SK-N-SH (cell line): Measurements from ENCODE around the gene PHF21B. TPM values are rescaled to one million over a fixed set of nuclear protein-coding genes. Genes with fewer than 3 reads are reported as not detected.

Experiments
- CTCF ChIA-PET: fragments of 300-600, 350-600 bp; formaldehyde crosslinking; extraction: SDS; loops from one replicate; lab custom pipeline; 2021; lab: Yijun Ruan, JAX
- POLR2A ChIA-PET: fragments of 350-600 bp; sonication (Branson Sonifier 250); formaldehyde crosslinking; extraction: SDS; loops from one replicate; lab custom pipeline; 2020; ENCODE audit warnings: antibody characterized with exemption, inconsistent platforms; lab: Yijun Ruan, JAX
- DNase-seq: peaks from one replicate; pipeline ENCODE4 v3.0.0; 2012
- H2AFZ ChIP-seq: fragments of 200-600 bp; sonication (generic); 2 replicates; pipeline ENCODE4 v1.8.1; 2016; ENCODE audit warnings: antibody characterized with exemption, mild to moderate bottlenecking, low read depth
- H3F3A ChIP-seq: fragments of 200-600 bp; sonication (generic); replicated peaks from 2 replicates; pipeline ENCODE3; 2016; ENCODE audit warnings: antibody characterized with exemption, mild to moderate bottlenecking; ENCODE audit not compliant: insufficient read depth
- H3K27ac ChIP-seq, 2 experiments: fragments of 200-500 bp in 1 of 2; fragments of 200-600 bp in 1 of 2; sonication (Bioruptor generic) in 1 of 2; sonication (generic), shearing (Covaris generic) in 1 of 2; 2 replicates each; pipeline versions ENCODE4 v1.5.1 to v1.6.1; 2014 to 2016; ENCODE audit warnings: low read depth in 2 of 2, inconsistent platforms in 1 of 2, low read length in 1 of 2, mild to moderate bottlenecking in 1 of 2, mixed read lengths in 1 of 2
- H3K27me3 ChIP-seq: fragments of 200-600 bp; sonication (generic), shearing (Covaris generic); 2 replicates; pipeline ENCODE4 v1.6.1; 2016; ENCODE audit warnings: mixed run types; ENCODE audit not compliant: insufficient read depth
- H3K36me3 ChIP-seq, 2 experiments: fragments of 200-500 bp in 1 of 2; fragments of 200-600 bp in 1 of 2; sonication (Bioruptor generic) in 1 of 2; sonication (generic) in 1 of 2; replicated peaks in 1 of 2; 2 replicates each; pipeline versions ENCODE3 to v1.5.1; 2014 to 2016; ENCODE audit warnings: low read length in 1 of 2, mild to moderate bottlenecking in 1 of 2; ENCODE audit not compliant: insufficient read depth in 2 of 2, control insufficient read depth in 1 of 2
- H3K4me1 ChIP-seq, 2 experiments: fragments of 200-500 bp in 1 of 2; fragments of 200-600 bp in 1 of 2; sonication (Bioruptor generic) in 1 of 2; sonication (generic), shearing (Covaris generic) in 1 of 2; 2 replicates each; pipeline versions ENCODE4 v1.5.1 to v1.6.1; 2014 to 2016; ENCODE audit warnings: low read depth in 1 of 2, low read length in 1 of 2, mixed run types in 1 of 2; ENCODE audit not compliant: insufficient read depth in 2 of 2, control insufficient read depth in 1 of 2
- H3K4me2 ChIP-seq: fragments of 200-600 bp; sonication (generic), shearing (Covaris generic); 2 replicates; pipeline ENCODE4 v1.6.1; 2017; ENCODE audit warnings: mixed run types
- H3K4me3 ChIP-seq, 2 experiments: fragments of 200-500 bp in 1 of 2; fragments of 200-600 bp in 1 of 2; sonication (Bioruptor generic) in 1 of 2; sonication (generic), shearing (Covaris generic) in 1 of 2; 2 replicates each; pipeline versions ENCODE4 v1.5.1 to v1.8.1; 2014 to 2016; ENCODE audit warnings: low read depth in 2 of 2, inconsistent platforms in 1 of 2, low read length in 1 of 2, mild to moderate bottlenecking in 1 of 2, mixed read lengths in 1 of 2, moderate library complexity in 1 of 2
- H3K79me2 ChIP-seq: fragments of 200-600 bp; sonication (generic); 2 replicates; pipeline ENCODE4 v1.8.1; 2017; ENCODE audit warnings: mild to moderate bottlenecking; ENCODE audit not compliant: insufficient read depth
- H3K9ac ChIP-seq: fragments of 200-600 bp; sonication (generic); 2 replicates; pipeline ENCODE4 v1.6.1; 2017; ENCODE audit warnings: mixed run types
- H3K9me2 ChIP-seq: fragments of 200-600 bp; sonication (generic); 2 replicates; pipeline ENCODE4 v1.6.1; 2017; ENCODE audit warnings: mixed run types
- H3K9me3 ChIP-seq: fragments of 200-600 bp; sonication (generic); 2 replicates; pipeline ENCODE4 v1.6.1; 2017; ENCODE audit warnings: mixed run types, mild to moderate bottlenecking, moderate library complexity
- H4K20me1 ChIP-seq: fragments of 200-600 bp; sonication (generic); 2 replicates; pipeline ENCODE4 v1.6.1; 2017; ENCODE audit warnings: mild to moderate bottlenecking, mixed run types; ENCODE audit not compliant: insufficient read depth
- ELF1 ChIP-seq: IDR thresholded peaks from 2 replicates; pipeline ENCODE4 v1.4.0; 2012
- EP300 ChIP-seq, 2 experiments: IDR thresholded peaks; 2 replicates each; pipeline versions ENCODE4 v1.4.0 to v1.6.1; 2012; ENCODE audit warnings: borderline replicate concordance in 1 of 2, low read depth in 1 of 2, low read length in 1 of 2
- EZH2phosphoT487 ChIP-seq: fragments of 200-600 bp; sonication (generic); IDR thresholded peaks from 2 replicates; pipeline ENCODE4 v1.6.1; 2017; ENCODE audit warnings: low read depth, mixed run types, mild to moderate bottlenecking, antibody characterized with exemption, moderate library complexity, borderline replicate concordance
- FOXM1 ChIP-seq: IDR thresholded peaks from 2 replicates; pipeline ENCODE4 v1.4.0; 2012; ENCODE audit warnings: low read depth, mild to moderate bottlenecking
- MEF2A ChIP-seq: IDR thresholded peaks from 2 replicates; pipeline ENCODE4 v1.4.0; 2012; ENCODE audit warnings: low read depth, borderline replicate concordance
- MXI1 ChIP-seq: IDR thresholded peaks from 2 replicates; pipeline ENCODE4 v1.6.1; 2012; ENCODE audit warnings: mild to moderate bottlenecking, low read depth, low read length, improper control_type of control experiment
- NRF1 ChIP-seq: IDR thresholded peaks from 2 replicates; pipeline ENCODE4 v1.6.1; 2012; ENCODE audit warnings: low read depth, mild to moderate bottlenecking, low read length
- POLR2AphosphoS5 ChIP-seq: IDR thresholded peaks from 2 replicates; pipeline ENCODE4 v1.6.1; 2012; ENCODE audit warnings: low read depth, low read length
- RFX5 ChIP-seq: IDR thresholded peaks from 2 replicates; pipeline ENCODE4 v1.6.1; 2012; ENCODE audit warnings: mild to moderate bottlenecking, improper control_type of control experiment, low read length
- SIN3A ChIP-seq: IDR thresholded peaks from 2 replicates; pipeline ENCODE4 v1.6.1; 2012; ENCODE audit warnings: low read depth, mild to moderate bottlenecking, low read length, moderate library complexity, borderline replicate concordance
- SMC3 ChIP-seq: IDR thresholded peaks from 2 replicates; pipeline ENCODE4 v1.6.1; 2012; ENCODE audit warnings: low read depth, low read length, improper control_type of control experiment
- TAF1 ChIP-seq: IDR thresholded peaks from 2 replicates; pipeline ENCODE4 v1.6.1; 2012; ENCODE audit warnings: low read depth, mild to moderate bottlenecking, low read length, moderate library complexity, borderline replicate concordance
- TCF12 ChIP-seq: IDR thresholded peaks from 2 replicates; pipeline ENCODE4 v1.4.0; 2012
- WGBS: methylation state at CpG from one replicate; pipeline ENCODE4 v1.1.6; 2017; ENCODE audit warnings: low lambda C conversion rate; 5-methylcytosine and 5-hydroxymethylcytosine counted together
- polyA plus RNA-seq, 3 experiments: library from polyadenylated mRNA; depleted of rRNA; stranded (reverse); fragments of >200 nt; gene quantifications; 2 replicates each; pipeline ENCODE4 v1.2.3, GENCODE V29; 2012
- TF ChIP-seq, protein P1 (sequence below): IDR thresholded peaks from 2 replicates; pipeline ENCODE4; 2012
- TF ChIP-seq, protein P2 (sequence below): fragments of 150-350 bp; IDR thresholded peaks from 2 replicates; pipeline ENCODE4 v1.6.1; 2016; ENCODE audit warnings: mild to moderate bottlenecking, low read depth, low read length
- TF ChIP-seq, protein P3 (sequence below): fragments of 150-350 bp; IDR thresholded peaks from 2 replicates; pipeline ENCODE4 v1.6.1; 2017; ENCODE audit warnings: antibody characterized with exemption, low read length, low read depth, borderline replicate concordance

Gene PHF21B
- polyA plus RNA-seq, 1 of the 3 experiments (the other 2 are of a cell fraction): 0.76 TPM

DNA sequence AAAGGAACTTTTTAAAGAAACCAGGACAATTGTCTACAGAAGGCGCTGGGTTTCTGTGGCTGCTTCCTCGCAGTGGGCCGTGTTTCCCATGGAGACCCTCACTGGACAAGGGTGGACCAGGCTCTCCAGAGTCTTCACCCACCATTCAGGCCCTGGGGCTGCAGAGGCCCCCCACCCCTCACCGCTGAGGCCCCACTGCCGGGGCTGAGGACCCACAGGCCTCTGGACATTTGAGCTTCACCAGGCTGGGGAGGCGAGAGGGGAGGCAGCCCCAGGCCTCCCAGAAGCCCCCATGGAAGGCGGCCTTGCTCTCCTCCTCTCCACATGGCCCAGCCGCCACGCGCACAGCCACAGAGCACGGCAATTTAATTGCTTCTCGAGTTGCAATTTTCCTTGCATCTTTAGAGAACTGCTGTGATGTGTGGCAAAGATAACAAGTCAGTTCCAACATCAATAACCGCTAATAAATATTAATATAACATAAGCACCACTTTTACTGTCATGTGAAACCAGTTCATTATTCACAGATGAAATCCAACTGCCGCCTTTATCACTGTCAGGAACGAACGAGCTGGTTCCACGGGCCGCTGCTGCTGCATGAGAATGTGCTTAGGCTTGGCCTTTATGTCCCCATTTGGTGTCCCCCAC lies 81.0 kb downstream of the PHF21B start:
- ChIA-PET CTCF (no interaction called here), POLR2A (interaction anchor here (0.8 kb wide), 1 partner anchor 10 kb away, joined by 4 read pairs; no protein-coding TSS in a partner anchor)
- Histone ChIP-seq H3K9ac (no peak overlapping the region), H3F3A (no peaks in the 10 kb centered on the region), H3K4me3 (no peak overlapping the region), H3K79me2 (no peaks in the 10 kb centered on the region), H3K27me3 (no peaks in the 10 kb centered on the region), H2AFZ (no peak overlapping the region), H3K27ac (no peak overlapping the region; a peak in 1 of 4 replicates), H3K9me2 (no peaks in the 10 kb centered on the region), H3K4me1 (peaks cover 0 to 53% of the 10 kb centered on the region in 2 experiments; a peak in 1 of 4 replicates), H3K36me3 (no peaks in the 10 kb centered on the region), H3K4me2 (no peak overlapping the region), H3K9me3 (no peaks in the 10 kb centered on the region), H4K20me1 (no peaks in the 10 kb centered on the region)
- TF ChIP-seq EP300 (IDR thresholded peaks at IDR 0.05; ENCODE audit: borderline replicate concordance in 1 of 2, low read depth in 1 of 2, low read length in 1 of 2) (no peak), EZH2phosphoT487 (no peak), RFX5 (no peak), ELF1 (no peak), FOXM1 (no peak), TCF12 (no peak), MEF2A (no peak), SIN3A (no peak), NRF1 (no peak), POLR2AphosphoS5 (no peak), TAF1 (no peak), MXI1 (no peak), SMC3 (no peak)
- TF ChIP-seq, protein P1, sequence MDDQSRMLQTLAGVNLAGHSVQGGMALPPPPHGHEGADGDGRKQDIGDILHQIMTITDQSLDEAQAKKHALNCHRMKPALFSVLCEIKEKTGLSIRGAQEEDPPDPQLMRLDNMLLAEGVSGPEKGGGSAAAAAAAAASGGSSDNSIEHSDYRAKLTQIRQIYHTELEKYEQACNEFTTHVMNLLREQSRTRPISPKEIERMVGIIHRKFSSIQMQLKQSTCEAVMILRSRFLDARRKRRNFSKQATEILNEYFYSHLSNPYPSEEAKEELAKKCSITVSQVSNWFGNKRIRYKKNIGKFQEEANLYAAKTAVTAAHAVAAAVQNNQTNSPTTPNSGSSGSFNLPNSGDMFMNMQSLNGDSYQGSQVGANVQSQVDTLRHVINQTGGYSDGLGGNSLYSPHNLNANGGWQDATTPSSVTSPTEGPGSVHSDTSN: no peak
- TF ChIP-seq, protein P2, sequence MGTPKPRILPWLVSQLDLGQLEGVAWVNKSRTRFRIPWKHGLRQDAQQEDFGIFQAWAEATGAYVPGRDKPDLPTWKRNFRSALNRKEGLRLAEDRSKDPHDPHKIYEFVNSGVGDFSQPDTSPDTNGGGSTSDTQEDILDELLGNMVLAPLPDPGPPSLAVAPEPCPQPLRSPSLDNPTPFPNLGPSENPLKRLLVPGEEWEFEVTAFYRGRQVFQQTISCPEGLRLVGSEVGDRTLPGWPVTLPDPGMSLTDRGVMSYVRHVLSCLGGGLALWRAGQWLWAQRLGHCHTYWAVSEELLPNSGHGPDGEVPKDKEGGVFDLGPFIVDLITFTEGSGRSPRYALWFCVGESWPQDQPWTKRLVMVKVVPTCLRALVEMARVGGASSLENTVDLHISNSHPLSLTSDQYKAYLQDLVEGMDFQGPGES: no peak
- TF ChIP-seq, protein P3, sequence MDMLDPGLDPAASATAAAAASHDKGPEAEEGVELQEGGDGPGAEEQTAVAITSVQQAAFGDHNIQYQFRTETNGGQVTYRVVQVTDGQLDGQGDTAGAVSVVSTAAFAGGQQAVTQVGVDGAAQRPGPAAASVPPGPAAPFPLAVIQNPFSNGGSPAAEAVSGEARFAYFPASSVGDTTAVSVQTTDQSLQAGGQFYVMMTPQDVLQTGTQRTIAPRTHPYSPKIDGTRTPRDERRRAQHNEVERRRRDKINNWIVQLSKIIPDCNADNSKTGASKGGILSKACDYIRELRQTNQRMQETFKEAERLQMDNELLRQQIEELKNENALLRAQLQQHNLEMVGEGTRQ: no peak
- 79% methylated on average over 14 of the region's 18 CpGs for WGBS
- no peak for DNase-seq
